Liver (tissue), 9 donors: Measurements from ENCODE around the gene BCR. TPM values are rescaled to one million over a fixed set of nuclear protein-coding genes. Genes with fewer than 3 reads are reported as not detected.

ENCODE experiments used
- DNase-seq: peaks from one replicate; pipeline ENCODE4 v3.0.0-alpha.2; 2017; ENCODE audit warnings: low spot score
- H3K27ac ChIP-seq, 2 donors: one replicate each; pipeline ENCODE4 v1.7.0; 2013; ENCODE audit warnings: inconsistent platforms in 2 of 2, low read length in 2 of 2, control low read depth in 1 of 2, low read depth in 1 of 2, mild to moderate bottlenecking in 1 of 2
- H3K27me3 ChIP-seq, 4 donors: one replicate each; pipeline versions ENCODE4 v1.6.1 to v1.7.0; 2013; ENCODE audit warnings: low read length in 3 of 4, inconsistent platforms in 1 of 4, mild to moderate bottlenecking in 1 of 4, moderate library complexity in 1 of 4; ENCODE audit not compliant: control insufficient read depth in 4 of 4, insufficient read depth in 4 of 4
- H3K36me3 ChIP-seq, 4 donors: one replicate each; pipeline versions ENCODE4 v1.6.1 to v1.7.0; 2013; ENCODE audit warnings: low read length in 3 of 4, mild to moderate bottlenecking in 3 of 4, low read depth in 1 of 4, moderate library complexity in 1 of 4; ENCODE audit not compliant: control insufficient read depth in 4 of 4, insufficient read depth in 3 of 4
- H3K4me1 ChIP-seq, 4 donors: one replicate each; pipeline versions ENCODE4 v1.6.1 to v1.7.0; 2013; ENCODE audit warnings: low read length in 3 of 4, mild to moderate bottlenecking in 3 of 4, moderate library complexity in 1 of 4; ENCODE audit not compliant: control insufficient read depth in 4 of 4, insufficient read depth in 4 of 4
- H3K4me3 ChIP-seq, 3 donors: one replicate each; pipeline versions ENCODE4 v1.6.1 to v1.7.0; 2013; ENCODE audit warnings: low read length in 3 of 3, control low read depth in 1 of 3, low read depth in 1 of 3, mild to moderate bottlenecking in 1 of 3
- H3K9ac ChIP-seq, 2 donors: one replicate each; pipeline ENCODE4 v1.7.0; 2013; ENCODE audit warnings: low read length in 2 of 2, mild to moderate bottlenecking in 2 of 2, moderate library complexity in 2 of 2, control low read depth in 1 of 2, low read depth in 1 of 2
- H3K9me3 ChIP-seq, 4 donors: one replicate each; pipeline versions ENCODE4 v1.6.1 to v1.7.0; 2013; ENCODE audit warnings: low read length in 3 of 4; ENCODE audit not compliant: control insufficient read depth in 4 of 4
- ATF3 ChIP-seq: IDR thresholded peaks from 2 replicates; pipeline ENCODE4 v1.6.1; 2016; ENCODE audit warnings: antibody characterized with exemption
- CTCF ChIP-seq: fragments of 150-350 bp; IDR thresholded peaks from 2 replicates; pipeline ENCODE4 v1.5.1; 2017; ENCODE audit warnings: improper control_type of control experiment, low read depth, low read length; ENCODE audit not compliant: missing input control
- EGR1 ChIP-seq, 2 donors: IDR thresholded peaks; 2 replicates each; pipeline ENCODE4 v1.6.1; 2016 to 2018; ENCODE audit warnings: antibody characterized with exemption in 2 of 2, low read depth in 2 of 2
- FOXA2 ChIP-seq: IDR thresholded peaks from 2 replicates; pipeline ENCODE4 v1.6.1; 2016; ENCODE audit warnings: antibody characterized with exemption
- GABPA ChIP-seq, 2 donors: IDR thresholded peaks in 1 of 2; conservative IDR thresholded peaks in 1 of 2; 2 replicates each; pipeline ENCODE4 v1.6.1; 2016; ENCODE audit warnings: antibody characterized with exemption in 2 of 2, mild to moderate bottlenecking in 1 of 2, moderate library complexity in 1 of 2
- HNF4A ChIP-seq, 2 donors: conservative IDR thresholded peaks; 2 replicates each; pipeline ENCODE4 v1.6.1; 2016; ENCODE audit warnings: antibody characterized with exemption in 2 of 2, mild to moderate bottlenecking in 2 of 2
- JUND ChIP-seq, 2 donors: IDR thresholded peaks; 2 replicates each; pipeline ENCODE4 v1.6.1; 2016; ENCODE audit warnings: antibody characterized with exemption in 2 of 2
- MAX ChIP-seq: IDR thresholded peaks from 2 replicates; pipeline ENCODE4 v1.6.1; 2016; ENCODE audit warnings: antibody characterized with exemption
- RAD21 ChIP-seq, 2 donors: IDR thresholded peaks; 2 replicates each; pipeline ENCODE4 v1.6.1; 2016; ENCODE audit warnings: antibody characterized with exemption in 2 of 2, mild to moderate bottlenecking in 2 of 2
- RXRA ChIP-seq, 2 donors: IDR thresholded peaks; 2 replicates each; pipeline ENCODE4 v1.6.1; 2017 to 2018; ENCODE audit warnings: antibody characterized with exemption in 2 of 2, mild to moderate bottlenecking in 1 of 2
- SP1 ChIP-seq: IDR thresholded peaks from 2 replicates; pipeline ENCODE4 v1.6.1; 2018; ENCODE audit warnings: antibody characterized with exemption, mild to moderate bottlenecking
- TAF1 ChIP-seq: conservative IDR thresholded peaks from 2 replicates; pipeline ENCODE4 v1.6.1; 2016; ENCODE audit warnings: antibody characterized with exemption, mild to moderate bottlenecking
- YY1 ChIP-seq: IDR thresholded peaks from 2 replicates; pipeline ENCODE4 v1.6.1; 2016; ENCODE audit warnings: antibody characterized with exemption, mild to moderate bottlenecking
- ZBTB33 ChIP-seq: IDR thresholded peaks from 2 replicates; pipeline ENCODE4 v1.6.1; 2016; ENCODE audit warnings: antibody characterized with exemption
- whole genome bisulfite sequencing: extraction: QIAGEN DNeasy Blood & Tissue Kit; methylation state at CpG from one replicate; pipeline ENCODE4 v1.1.7; 2013; 5-methylcytosine and 5-hydroxymethylcytosine counted together
- polyA plus RNA-seq, 2 donors: library from polyadenylated mRNA; stranded (reverse) in 1 of 2; unstranded in 1 of 2; fragments of 200-250 nt in 1 of 2; fragments of >200 nt in 1 of 2; fragmentation: Nextera tagmentation in 1 of 2; extraction: Ambion mirVana in 1 of 2; gene quantifications; one replicate each; pipeline versions ENCODE4 v1.2.1 to v1.2.3, GENCODE V29; 2013 to 2015
- total RNA-seq, 2 donors: library from RNA; depleted of rRNA; stranded (reverse); fragments of >200 nt; gene quantifications; one replicate each; pipeline ENCODE4 v1.2.3, GENCODE V29; 2014
- donor health status: healthy.
- donor health status: healthy.
- donor health status: healthy.
- donor health status: healthy.
- donor health status: healthy.

The BCR gene
- total and polyA plus RNA-seq, 4 donors, result 7.4 to 35.6 (median 18.3) TPM

- peaks cover 2 to 23% (median 5%) of the 10 kb centered on the region in 4 donors for H3K36me3 ChIP-seq
- no peaks in the 10 kb centered on the region for H3K27me3 ChIP-seq
- no peak for DNase-seq
- 92% methylated on average over 11 of the region's 11 CpGs for WGBS
- TF ChIP-seq ATF3 (no peak), HNF4A (conservative IDR thresholded peaks at IDR 0.05) (no peak), SP1 (no peak), ZBTB33 (no peak), EGR1 (IDR thresholded peaks at IDR 0.05; ENCODE audit: low read depth in 2 of 2) (no peak), YY1 (no peak), RXRA (IDR thresholded peaks at IDR 0.05) (no peak), GABPA (IDR thresholded peaks at IDR 0.05 in 1 of 2, conservative IDR thresholded peaks at IDR 0.05 in 1 of 2) (no peak), FOXA2 (no peak), TAF1 (no peak)
- H3K4me3 ChIP-seq, result no peak overlapping the region
- H3K9me3 ChIP-seq, result no peaks in the 10 kb centered on the region
- H3K27ac ChIP-seq, result no peak overlapping the region
- H3K9ac ChIP-seq, result no peak overlapping the region
- H3K4me1 ChIP-seq, result peaks cover 0 to 10% (median 2%) of the 10 kb centered on the region in 4 donors
Observed at GRCh38 chr22:23281053-23281405, 100.7 kb downstream of the BCR start.

- DNase-seq, result peak; percentile 79
- TF ChIP-seq RAD21 (IDR thresholded peaks at IDR 0.05) (peak; percentile 95 to 98), JUND (IDR thresholded peaks at IDR 0.05) (no peak), MAX (no peak), CTCF (peak; percentile 91), HNF4A (conservative IDR thresholded peaks at IDR 0.05) (no peak), RXRA (IDR thresholded peaks at IDR 0.05) (peak in 1 of 2 donors; percentile 17)
- H3K9me3 ChIP-seq, result no peaks in the 10 kb centered on the region
- 53% methylated on average over 21 of the region's 21 CpGs for WGBS
- no peaks in the 10 kb centered on the region for H3K27me3 ChIP-seq
- peaks cover 0 to 10% (median 2%) of the 10 kb centered on the region in 4 donors for H3K4me1 ChIP-seq
- H3K4me3 ChIP-seq, result no peak overlapping the region
- peaks cover 0 to 22% (median 5%) of the 10 kb centered on the region in 4 donors for H3K36me3 ChIP-seq
- H3K27ac ChIP-seq, result peak overlapping the region in 1 of 2 donors; percentile 14
- H3K9ac ChIP-seq, result no peak overlapping the region
Observed at GRCh38 chr22:23281406-23282088, 101.2 kb downstream of the BCR start.
